Non-pigmented ciliary epithelial cell (primary cell): ENCODE results near the gene RBM4B.
"Not testable (repeated sequence)": the region's sequence is repeated elsewhere in the genome, so short reads cannot be mapped to it uniquely, and the experiment has no call there.

Experiments used
- DNase-seq: peaks from one replicate; pipeline ENCODE4 v3.0.0-alpha.2; 2010; ENCODE audit warnings: low read depth

RBM4B gene

DNA sequence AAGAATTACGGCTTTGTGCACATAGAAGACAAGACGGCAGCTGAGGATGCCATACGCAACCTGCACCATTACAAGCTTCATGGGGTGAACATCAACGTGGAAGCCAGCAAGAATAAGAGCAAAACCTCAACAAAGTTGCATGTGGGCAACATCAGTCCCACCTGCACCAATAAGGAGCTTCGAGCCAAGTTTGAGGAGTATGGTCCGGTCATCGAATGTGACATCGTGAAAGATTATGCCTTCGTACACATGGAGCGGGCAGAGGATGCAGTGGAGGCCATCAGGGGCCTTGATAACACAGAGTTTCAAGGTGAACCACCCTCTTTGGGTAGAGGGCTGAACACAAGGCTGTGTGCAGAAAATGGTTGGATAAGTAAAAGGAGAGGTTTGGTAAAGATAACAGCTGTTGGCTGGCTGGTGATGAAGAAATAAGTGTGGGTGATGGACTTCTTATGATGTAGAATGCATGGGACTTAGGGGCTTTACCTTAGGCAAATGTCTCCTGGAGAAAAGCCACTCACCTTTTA is 37.8 kb downstream of the RBM4B start:
- not testable (repeated sequence) for DNase-seq

DNA sequence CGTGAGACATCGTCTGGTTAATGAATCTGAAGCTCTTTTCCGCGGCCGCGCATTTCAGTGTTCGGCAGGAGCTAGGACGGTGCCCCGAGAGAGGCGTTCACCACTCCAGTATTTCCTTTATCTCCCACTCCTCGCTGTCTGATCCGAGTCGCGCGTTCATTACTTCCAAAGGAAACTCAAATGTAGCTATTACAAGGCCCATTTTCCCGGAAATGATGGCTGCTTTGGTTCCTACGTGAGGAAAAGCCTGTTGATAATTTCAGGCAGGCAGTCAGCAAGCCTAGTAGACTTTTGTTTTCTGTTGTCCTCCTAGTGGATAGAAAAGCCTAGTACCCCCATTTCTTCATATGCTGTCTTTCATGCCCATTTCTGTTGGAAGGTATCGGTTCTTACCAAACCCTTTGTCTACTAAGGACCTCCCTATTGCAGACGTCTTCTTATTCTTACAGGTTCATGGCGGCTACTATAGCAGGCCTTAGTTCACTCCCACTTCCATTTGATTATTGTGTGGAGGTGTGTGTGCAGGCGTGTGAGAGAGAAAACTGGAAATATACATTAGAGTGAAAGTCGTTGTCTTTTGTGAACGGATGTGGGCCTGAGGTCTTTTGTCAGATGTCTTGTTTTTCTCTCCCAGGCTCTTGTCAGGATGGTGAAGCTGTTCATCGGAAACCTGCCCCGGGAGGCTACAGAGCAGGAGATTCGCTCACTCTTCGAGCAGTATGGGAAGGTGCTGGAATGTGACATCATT is 38.4 kb downstream of the RBM4B start:
- DNase-seq = no peak

DNA sequence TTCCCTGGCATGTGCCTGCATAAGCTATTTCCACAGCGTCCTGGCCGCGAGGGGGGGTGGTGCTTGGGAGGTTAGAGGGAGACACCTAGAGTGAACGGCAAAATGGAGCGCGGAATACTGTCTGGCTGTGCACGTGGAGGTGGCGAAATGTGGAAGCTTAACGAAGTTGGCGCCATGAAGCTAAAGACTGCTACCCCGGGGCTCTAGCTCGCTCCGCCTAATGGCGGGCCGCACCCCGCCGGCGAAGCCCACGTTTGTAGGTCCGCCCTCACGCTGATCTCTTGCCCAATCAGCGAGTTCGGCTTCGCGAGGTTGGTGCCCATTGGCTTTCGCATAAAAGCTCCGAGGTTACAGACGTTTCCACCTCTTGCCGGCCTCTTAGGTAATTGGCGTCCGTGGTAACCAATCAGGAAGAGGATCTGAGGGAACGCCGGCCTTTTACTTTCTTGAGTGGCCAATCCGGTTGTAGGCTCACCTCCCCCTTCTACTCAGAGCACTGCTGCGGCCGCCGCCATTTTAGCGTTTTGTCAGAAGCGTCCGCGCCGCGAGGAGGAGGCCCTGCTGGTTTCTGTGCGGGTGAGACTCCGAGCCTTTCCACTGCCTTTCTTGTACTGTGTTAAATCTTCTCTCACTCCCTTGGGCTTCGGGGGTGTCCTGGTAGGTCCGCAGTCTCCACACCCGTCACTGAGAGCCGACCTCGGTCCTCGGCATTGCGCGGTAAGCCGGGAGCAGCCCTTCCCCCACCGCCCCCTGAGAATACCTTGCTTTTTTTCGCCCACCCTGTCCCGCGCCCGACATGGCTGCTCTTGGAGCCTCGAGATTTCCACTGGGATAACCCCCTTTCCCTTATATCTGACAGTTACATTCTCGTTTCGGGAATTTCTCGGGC is 39.3 kb downstream of the RBM4B start, which contains the start of gene RBM4:
RBM4 (plus strand) TSS at position 527 of the 889 bp plus-strand sequence. CDS start 1,009 bp downstream, outside the sequence.
- peak; percentile 100 for DNase-seq

DNA sequence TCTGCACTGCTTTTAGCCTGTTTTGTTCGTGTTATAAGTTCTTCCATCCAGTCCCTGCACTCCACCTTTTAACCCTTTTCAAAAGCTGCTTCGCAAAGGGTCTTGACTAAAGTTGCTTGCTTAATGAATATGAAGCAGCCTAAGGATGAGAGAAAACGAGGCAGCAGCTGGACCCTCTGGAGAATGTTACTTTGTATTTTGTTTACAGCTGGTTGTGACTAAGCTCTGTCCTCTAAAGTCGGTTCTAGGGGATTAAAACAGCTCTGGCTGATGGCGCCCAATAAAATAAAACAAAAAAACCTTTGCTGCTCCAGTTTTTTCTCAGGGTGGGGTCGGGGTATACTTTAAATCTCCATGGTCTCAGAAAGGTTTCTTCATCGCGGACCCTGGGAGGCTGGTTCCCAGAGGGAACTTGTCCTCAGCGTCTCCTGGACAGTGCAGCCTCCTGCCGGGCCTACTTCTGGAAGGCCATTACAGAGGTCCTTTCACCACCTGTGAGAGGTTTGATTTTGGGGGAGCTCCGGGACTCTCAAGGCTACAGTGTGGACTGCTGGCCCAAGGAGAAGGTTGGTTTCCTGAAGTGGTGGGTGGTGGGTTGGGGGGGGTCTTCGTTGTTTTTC is 40.0 kb downstream of the RBM4B start:
- no peak for DNase-seq

DNA sequence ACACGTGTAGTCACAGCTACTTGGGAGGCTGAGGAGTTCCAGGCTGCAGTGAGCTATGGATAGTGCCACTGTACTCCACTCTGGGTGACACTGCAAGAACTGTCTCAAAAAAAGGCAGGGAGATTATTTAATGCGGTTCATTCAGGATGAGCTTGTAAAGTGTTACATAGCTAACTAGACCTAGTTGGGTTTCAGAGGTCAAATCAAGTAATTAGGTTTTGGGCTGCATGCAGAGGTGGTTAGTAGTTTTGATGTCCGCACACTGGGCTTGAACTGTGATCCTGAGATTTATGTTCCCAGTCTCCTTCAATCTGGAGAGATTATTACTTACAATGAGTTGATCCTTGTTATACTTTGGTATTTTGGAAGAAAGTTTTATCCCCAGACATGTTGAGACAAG is 41.3 kb downstream of the RBM4B start:
- DNase-seq = no peak

DNA sequence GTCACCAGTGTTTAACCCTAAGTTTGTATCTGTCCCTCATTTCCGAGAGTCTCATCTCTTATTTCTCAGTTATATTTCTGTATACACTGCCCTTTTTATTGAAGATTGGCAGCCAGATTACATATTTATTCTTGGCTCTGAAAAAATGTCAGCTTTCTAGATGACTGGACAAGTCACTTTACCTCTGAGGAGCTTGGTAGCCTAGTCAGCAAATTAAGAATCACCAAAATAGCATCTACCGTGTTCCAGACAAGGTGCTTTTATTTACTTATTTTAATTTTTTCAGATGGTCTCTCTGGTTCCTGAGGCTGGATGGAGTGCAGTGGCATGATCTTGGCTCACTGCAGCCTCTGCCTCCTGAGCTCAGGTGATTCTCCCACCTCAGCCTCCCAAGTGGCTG is 44.7 kb downstream of the RBM4B start:
- DNase-seq = no peak

DNA sequence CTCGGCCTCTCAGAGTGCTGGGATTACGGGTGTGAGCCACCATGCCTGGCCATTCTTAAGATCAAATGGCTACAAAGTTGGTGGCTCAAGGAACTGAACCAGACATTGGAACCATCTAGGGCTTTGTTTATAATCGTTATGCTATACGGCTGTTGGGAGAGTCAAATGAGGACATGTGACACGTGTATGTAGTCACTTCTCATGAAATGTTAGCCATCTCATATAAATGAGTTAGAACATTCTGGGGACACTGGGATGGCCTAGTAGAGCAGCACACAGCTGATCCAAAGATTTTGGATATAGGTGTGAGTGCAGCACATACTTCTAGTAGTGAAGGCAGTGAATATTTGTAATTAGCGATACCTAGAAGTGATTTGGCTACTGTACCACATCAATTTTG is 45.8 kb downstream of the RBM4B start:
- no peak for DNase-seq

DNA sequence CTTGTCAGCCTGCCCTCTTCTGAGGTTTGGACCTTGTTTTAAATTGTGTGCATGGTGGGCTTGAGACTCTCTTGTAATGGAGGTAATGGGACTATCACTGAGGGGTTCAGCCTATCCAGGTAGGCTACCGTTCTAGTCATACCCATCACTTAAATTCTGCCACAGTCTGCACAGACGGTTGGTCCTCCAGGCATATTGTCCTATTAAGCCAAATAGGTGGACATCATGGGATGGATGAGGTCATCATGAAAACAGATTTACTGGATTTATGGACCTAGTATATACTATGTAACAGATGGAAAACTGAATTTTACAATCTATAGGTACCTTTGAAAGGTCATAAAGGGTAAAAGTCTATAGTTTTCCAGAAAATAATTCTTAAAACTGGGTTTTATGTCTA is 48.3 kb downstream of the RBM4B start:
- DNase-seq = no peak

DNA sequence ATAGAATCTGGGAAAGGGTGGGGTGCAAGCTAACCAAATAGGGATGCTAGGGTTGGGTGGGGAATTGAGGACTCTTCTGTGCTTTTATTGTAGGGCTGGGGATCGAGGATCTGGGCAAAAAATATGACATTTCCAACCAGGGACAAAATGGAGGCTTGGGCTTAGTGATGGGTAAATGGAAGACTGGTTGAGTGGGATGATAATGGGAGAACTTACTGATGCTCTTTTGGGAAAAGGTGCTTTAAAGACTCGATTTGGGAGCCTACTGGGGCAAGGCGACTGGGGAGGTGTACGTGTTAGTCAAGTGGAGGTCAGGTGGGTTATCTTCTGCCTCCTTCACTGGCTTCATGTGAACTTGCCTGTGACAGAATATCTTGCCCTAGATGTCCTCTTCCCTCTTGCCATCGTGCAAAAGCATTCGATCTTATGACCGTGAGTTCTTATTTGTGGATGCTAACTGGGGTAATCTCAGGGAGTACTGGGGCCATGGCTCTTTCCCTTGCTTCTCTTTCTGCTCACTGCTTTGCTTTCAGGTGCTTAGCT is 49.6 kb downstream of the RBM4B start:
- no peak for DNase-seq

DNA sequence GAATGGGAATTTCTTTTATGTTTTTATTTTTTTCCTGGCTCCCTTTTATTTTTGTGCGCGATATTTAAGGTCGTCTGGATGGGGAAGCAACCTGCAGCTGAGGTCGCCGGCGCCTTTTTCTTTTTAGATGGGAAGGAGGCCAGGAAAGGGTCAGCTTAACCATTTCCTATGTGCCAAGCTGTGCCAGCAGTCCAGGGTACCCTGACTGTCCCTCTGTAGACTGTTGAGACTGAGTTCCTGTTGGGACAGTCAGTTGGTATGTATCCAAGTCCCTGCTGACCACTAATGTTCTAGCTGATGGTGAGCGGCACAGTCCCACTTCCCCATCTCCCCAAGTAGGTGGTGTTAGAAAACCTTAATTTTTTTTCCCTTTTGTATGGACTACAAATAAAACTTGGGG is 50.8 kb downstream of the RBM4B start:
- DNase-seq = no peak

DNA sequence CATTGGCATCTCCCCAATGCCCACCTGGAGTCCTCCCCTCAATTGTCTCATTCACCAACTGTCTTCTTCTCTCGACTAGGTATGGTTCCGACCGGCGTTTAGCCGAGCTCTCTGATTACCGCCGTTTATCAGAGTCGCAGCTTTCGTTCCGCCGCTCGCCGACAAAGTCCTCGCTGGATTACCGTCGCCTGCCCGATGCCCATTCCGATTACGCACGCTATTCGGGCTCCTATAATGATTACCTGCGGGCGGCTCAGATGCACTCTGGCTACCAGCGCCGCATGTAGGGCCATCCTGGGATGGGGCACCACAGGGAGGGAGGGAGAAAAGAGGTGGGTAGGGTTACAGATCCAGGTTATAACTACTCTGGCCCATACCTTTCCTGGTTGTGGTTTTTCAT is 51.3 kb downstream of the RBM4B start:
- DNase-seq = no peak

DNA sequence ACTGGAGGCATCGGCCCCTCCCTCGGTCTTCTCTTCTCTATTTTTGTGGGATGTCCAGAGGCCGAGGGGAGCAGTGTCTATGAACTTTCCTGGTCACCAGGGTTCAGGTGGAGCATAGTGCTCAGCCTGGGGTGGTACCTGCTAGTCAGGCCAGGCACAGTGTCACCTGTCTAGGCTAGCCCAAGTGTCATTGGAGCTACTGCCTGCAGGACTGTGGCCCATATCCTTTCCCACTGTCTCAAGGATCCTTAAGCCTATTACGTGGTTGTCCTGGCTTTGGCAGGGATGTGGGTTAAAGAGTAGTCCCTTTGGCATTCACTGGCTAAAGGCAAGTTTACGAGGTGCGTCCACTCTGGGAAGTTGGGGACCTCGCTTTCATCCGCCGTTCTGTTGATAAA is 51.9 kb downstream of the RBM4B start:
- DNase-seq = no peak

DNA sequence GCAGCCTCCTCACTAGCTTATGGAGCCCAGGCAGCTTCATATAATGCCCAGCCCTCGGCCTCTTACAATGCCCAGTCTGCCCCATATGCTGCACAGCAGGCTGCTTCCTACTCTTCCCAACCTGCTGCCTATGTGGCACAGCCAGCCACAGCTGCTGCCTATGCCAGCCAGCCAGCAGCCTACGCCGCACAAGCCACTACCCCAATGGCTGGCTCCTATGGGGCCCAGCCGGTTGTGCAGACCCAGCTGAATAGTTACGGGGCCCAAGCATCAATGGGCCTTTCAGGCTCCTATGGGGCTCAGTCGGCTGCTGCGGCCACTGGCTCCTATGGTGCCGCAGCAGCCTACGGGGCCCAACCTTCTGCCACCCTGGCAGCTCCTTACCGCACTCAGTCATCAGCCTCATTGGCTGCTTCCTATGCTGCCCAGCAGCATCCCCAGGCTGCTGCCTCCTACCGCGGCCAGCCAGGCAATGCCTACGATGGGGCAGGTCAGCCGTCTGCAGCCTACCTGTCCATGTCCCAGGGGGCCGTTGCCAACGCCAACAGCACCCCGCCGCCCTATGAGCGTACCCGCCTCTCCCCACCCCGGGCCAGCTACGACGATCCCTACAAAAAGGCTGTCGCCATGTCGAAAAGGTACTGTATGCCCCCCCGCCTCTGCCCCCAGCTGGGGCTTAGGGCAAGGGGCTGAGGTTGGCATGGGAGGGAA is 52.5 kb downstream of the RBM4B start:
- DNase-seq = no peak

DNA sequence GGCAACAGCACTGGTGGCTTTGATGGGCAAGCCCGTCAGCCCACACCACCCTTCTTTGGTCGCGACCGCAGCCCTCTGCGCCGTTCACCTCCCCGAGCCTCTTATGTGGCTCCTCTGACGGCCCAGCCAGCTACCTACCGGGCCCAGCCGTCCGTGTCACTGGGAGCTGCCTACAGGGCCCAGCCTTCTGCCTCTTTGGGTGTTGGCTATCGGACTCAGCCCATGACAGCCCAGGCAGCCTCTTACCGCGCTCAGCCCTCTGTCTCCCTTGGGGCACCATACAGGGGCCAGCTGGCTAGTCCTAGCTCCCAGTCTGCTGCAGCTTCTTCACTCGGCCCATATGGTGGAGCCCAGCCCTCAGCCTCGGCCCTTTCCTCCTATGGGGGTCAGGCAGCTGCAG is 53.2 kb downstream of the RBM4B start:
- no peak for DNase-seq

DNA sequence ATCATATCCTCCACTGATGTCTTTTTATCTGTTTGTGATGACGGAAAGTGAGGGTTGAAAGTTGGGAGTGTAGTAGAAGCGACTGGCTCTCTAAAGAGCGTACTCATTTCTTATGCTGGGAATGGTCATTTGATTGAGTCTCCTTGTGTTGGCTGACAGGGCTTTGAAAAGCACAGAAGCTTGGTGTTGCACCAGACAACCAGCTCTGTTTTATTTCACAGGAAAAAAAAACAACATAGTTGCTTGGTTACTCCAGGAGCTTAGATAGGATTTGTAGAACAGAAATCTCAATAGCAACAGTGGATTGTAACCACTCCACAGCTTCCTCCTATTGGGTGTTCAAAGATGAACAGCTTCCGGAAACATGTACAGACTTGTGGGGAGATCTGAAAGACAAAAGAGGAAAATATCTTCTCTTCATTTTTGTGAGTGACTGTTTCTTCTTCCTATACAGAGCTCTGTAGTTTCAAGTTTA is 58.6 kb downstream of the RBM4B start:
- DNase-seq = no peak

DNA sequence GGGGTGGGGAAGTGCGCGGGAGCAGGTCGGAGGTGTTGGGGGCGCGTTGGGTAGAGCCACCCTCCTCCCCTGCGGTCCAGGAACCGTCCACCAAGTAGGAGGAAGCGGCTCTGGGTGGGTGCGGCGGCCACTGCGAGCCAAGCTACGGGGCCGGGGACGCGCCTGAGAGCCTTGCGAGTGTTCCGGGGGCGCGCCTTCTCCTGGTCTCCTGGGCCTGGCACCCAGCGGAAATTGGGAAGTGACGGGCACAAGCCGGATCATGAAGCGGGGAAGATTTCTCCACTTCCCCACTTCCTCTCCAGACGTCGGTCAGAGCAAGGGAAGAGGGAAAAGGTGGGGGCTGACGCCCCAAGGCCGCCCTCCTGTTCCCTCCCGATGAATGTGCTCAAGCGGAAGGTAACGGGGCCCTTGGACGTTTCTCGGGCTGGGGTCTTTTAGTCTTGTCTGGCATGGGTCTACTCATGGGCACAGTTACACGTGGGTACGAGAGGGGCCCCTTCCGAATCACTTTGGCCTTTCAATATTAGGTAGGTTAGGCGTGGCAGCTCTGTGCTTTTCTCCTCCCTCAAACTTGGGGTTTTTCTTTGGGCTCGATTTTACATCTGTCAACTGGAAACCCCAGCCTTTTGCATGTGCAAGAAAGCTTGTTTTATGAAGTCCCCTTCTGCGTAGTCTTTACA is 60.4 kb downstream of the RBM4B start:
- DNase-seq = no peak

DNA sequence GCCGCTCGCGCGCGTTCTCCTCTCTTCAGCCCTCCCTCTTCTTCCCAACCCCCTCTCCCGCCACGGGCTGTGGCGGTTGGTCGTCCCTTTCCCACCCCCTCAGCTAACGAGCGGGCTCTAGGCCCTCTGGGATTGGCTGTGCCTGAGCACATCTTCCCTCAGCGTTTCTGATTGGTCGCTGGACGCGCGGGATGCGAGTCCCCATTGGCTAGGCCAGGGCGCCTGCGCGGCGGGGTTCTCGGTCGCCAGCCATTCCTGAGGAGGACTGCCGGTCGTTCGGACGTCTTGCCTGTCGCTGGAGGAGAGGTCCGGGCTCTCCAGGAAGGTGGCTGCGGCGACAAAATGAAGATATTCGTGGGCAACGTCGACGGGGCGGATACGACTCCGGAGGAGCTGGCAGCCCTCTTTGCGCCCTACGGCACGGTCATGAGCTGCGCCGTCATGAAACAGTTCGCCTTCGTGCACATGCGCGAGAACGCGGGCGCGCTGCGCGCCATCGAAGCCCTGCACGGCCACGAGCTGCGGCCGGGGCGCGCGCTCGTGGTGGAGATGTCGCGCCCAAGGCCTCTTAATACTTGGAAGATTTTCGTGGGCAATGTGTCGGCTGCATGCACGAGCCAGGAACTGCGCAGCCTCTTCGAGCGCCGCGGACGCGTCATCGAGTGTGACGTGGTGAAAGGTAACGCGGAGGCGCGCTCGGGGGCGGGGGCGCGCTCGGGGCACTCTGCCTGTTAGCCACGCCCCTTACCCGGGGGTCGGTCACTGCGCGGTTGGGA is 61.1 kb downstream of the RBM4B start, which contains the start of gene RBM14:
RBM14 (plus strand) TSS at position 252 of the 776 bp plus-strand sequence; CDS start at position 343, 91 bp downstream.
- DNase-seq = peak; percentile 95
